Breast epithelium (tissue), 3 donors: ENCODE data around the gene RALGDS.

Source experiments
- CTCF ChIP-seq, 3 donors: fragments of 450-650 bp; IDR thresholded peaks; one replicate each; pipeline ENCODE4 v1.5.1; 2016 to 2017; ENCODE audit warnings: antibody characterized with exemption in 3 of 3, mild to moderate bottlenecking in 3 of 3, moderate library complexity in 3 of 3
- POLR2AphosphoS5 ChIP-seq, 3 donors: sonication (generic); formaldehyde crosslinking; IDR thresholded peaks; one replicate each; pipeline ENCODE4 v1.6.1; 2017; ENCODE audit warnings: antibody characterized with exemption in 3 of 3

GRCh38 chr9:133107245-133107722 is 13.8 kb downstream of the RALGDS start:
- TF ChIP-seq CTCF (IDR thresholded peaks at IDR 0.05) = no peak
- no peak for TF ChIP-seq POLR2AphosphoS5 (IDR thresholded peaks at IDR 0.05)
